ENCODE data around the gene PXMP4.
A peak's percentile ranks its signal among the peaks of the same experiment; 100 is the strongest.

DNA sequence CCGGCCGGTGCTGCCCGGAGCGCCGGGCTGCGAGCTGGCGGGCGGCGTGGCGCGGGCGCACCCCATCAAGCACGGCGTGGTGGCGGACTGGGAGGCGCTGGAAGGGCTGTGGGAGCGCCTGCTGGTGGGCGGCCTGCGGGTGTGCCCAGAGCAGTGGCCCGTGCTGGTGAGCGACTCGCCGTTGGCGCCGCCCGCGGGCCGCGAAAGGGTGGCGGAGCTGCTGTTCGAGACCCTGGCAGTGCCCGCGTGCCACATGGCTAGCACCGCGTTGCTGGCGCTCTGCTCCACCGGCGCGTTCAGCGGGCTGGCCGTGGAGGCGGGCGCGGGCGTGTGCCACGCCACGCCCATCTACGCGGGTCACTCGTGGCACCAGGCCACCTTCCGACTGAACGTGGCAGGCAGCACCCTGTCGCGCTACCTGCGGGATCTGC is 52.9 kb downstream of the PXMP4 start:
- TF ChIP-seq EP300 (IDR thresholded peaks at IDR 0.05; ENCODE audit: low read depth) = no peak
- TF ChIP-seq, protein P1, sequence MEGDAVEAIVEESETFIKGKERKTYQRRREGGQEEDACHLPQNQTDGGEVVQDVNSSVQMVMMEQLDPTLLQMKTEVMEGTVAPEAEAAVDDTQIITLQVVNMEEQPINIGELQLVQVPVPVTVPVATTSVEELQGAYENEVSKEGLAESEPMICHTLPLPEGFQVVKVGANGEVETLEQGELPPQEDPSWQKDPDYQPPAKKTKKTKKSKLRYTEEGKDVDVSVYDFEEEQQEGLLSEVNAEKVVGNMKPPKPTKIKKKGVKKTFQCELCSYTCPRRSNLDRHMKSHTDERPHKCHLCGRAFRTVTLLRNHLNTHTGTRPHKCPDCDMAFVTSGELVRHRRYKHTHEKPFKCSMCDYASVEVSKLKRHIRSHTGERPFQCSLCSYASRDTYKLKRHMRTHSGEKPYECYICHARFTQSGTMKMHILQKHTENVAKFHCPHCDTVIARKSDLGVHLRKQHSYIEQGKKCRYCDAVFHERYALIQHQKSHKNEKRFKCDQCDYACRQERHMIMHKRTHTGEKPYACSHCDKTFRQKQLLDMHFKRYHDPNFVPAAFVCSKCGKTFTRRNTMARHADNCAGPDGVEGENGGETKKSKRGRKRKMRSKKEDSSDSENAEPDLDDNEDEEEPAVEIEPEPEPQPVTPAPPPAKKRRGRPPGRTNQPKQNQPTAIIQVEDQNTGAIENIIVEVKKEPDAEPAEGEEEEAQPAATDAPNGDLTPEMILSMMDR (IDR thresholded peaks at IDR 0.05) = no peak
- TF ChIP-seq POLR2A (IDR thresholded peaks at IDR 0.05) = no peak
- peak in 1 of 3 donors; percentile 12 for TF ChIP-seq POLR2AphosphoS5 (IDR thresholded peaks at IDR 0.05)

Data from transverse colon (tissue), 4 donors.